HFFc6 (cell line): ENCODE measurements around the gene ZNF319. TPM values are rescaled to one million over a fixed set of nuclear protein-coding genes. Genes with fewer than 3 reads are reported as not detected.
"Not testable (repeated sequence)": the region's sequence is repeated elsewhere in the genome, so short reads cannot be mapped to it uniquely, and the experiment has no call there.

Experiments
- DNase-seq: peaks from one replicate; pipeline ENCODE4 v3.0.0-alpha.2; 2018
- H3K27ac Mint-ChIP-seq: 2 replicates; pipeline ENCODE4 v1.8.0; 2020; ENCODE audit warnings: mild to moderate bottlenecking, mixed read lengths
- H3K27me3 Mint-ChIP-seq: 2 replicates; pipeline ENCODE4 v1.8.0; 2021; ENCODE audit warnings: mild to moderate bottlenecking, moderate library complexity, mixed read lengths; ENCODE audit not compliant: insufficient read depth
- H3K36me3 Mint-ChIP-seq: 2 replicates; pipeline ENCODE4 v1.8.0; 2021; ENCODE audit warnings: low read depth, mixed read lengths
- H3K4me1 Mint-ChIP-seq: 2 replicates; pipeline ENCODE4 v1.8.0; 2020; ENCODE audit warnings: low read depth, mixed read lengths
- H3K4me3 Mint-ChIP-seq: 2 replicates; pipeline ENCODE4 v1.8.0; 2020; ENCODE audit warnings: mild to moderate bottlenecking, moderate library complexity, mixed read lengths
- H3K9me3 Mint-ChIP-seq: 2 replicates; pipeline ENCODE4 v1.8.0; 2020; ENCODE audit warnings: mild to moderate bottlenecking, mixed read lengths
- total RNA-seq, 6 experiments: library from RNA; stranded (reverse); fragmentation: NEBNext Ultra II Directional; extraction: Animal tissue kit (Norgen Biotek cat#: 25700); gene quantifications; 2 replicates in 1 of 6; 3 replicates in 5 of 6; pipeline ENCODE4 v1.2.3, GENCODE V29; 2021
- TF ChIP-seq, protein P1 (sequence below): fragments of 200-600 bp; sonication (generic); IDR thresholded peaks from 2 replicates; pipeline ENCODE4 v1.5.0; 2021; ENCODE audit warnings: antibody characterized with exemption, mild to moderate bottlenecking

The ZNF319 gene
- total RNA-seq, 6 experiments from 2014 or later, result 8.3 to 12.0 (median 9.4) TPM

DNA sequence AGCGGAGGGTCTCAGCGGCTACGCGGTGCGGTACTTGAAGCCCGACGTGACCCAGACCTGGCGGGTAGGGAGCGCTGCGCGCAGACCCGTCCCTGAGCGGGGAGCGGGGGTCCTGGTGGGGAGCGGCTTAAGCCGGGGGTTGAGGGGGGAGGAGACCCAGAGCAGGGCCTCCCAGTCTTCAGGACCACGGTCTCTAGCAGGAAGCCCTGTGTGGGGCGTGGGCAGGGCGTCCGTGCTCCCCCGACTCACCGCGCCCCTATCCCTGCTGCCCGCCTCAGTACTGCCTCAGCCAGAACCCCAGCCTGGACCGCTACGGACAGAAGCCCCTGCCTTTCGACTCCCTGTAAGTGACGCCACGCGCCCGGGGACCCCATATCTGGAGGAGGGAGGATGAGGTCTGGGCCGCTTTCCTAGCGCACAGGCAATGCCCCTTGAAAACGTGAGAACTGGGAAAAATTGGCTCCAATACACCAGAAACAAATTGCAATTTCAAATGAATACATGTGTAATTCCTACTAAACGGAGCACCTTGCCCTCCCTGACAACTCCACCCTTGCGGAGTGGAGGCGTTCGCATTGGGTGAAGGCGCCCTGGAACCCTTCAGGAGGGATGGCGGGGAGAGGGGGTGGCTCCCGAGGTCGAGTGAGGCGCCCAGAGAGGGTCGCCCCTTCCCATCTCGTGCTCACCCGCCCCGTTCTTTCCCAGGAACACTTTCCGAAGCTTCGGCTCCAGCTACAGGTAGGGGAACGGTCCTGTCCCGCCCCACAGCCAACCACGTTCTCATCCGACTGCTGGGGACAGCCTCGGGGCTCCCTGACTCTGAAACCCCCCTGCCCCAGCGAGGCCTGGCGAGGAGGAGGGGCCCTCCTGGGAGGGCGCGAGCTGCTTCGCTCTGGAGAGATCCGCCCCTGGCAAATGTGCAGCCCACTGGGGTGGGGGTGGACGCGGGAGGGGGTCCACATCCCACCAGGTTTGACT, 15.0 kb downstream of the ZNF319 start:
- Mint-ChIP-seq H3K27ac (no peak overlapping the region), H3K9me3 (no peaks in the 10 kb centered on the region), H3K36me3 (no peaks in the 10 kb centered on the region), H3K27me3 (peaks cover 28% of the 10 kb centered on the region), H3K4me1 (no peaks in the 10 kb centered on the region), H3K4me3 (no peak overlapping the region)
- DNase-seq, result no peak
- TF ChIP-seq, protein P1, sequence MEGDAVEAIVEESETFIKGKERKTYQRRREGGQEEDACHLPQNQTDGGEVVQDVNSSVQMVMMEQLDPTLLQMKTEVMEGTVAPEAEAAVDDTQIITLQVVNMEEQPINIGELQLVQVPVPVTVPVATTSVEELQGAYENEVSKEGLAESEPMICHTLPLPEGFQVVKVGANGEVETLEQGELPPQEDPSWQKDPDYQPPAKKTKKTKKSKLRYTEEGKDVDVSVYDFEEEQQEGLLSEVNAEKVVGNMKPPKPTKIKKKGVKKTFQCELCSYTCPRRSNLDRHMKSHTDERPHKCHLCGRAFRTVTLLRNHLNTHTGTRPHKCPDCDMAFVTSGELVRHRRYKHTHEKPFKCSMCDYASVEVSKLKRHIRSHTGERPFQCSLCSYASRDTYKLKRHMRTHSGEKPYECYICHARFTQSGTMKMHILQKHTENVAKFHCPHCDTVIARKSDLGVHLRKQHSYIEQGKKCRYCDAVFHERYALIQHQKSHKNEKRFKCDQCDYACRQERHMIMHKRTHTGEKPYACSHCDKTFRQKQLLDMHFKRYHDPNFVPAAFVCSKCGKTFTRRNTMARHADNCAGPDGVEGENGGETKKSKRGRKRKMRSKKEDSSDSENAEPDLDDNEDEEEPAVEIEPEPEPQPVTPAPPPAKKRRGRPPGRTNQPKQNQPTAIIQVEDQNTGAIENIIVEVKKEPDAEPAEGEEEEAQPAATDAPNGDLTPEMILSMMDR, result no peak

DNA sequence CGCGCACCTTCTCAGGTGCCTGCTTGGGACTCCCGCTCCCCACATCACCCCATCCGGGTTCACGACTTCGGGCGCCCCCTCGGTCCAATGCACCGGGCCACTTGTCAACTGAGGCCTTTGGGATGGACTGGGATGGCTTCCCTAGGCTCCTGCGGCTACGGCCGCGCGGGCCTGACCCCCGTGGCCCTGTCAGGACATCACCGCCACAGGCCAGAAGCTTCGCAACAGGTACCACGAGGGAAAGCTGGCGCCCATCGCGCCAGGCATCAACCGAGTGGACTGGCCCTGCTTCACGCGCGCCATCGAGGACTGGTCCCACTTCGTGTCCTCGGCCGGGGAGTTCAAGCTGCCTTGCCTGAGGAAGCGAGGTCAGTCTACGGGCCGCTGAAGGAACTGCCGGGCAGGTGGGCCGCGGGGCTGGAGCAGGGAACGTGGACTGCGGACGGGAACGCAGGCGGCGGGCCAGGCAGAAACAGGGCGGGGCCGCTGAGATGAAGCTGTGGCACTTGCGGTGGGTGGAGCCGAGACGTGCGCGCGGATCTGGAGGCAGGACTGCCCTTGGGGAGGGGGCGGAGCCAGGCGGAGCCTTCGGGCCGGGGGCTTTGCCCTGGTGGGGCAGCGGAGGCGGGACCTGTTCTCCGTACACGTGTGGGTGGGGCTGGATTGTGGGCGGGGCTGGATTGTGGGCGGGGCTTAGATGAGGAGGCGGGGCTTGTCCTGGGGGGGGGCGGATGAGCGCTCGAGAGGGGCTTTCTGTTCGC, 15.8 kb downstream of the ZNF319 start:
- no peak overlapping the region for H3K4me3 Mint-ChIP-seq
- peaks cover 28% of the 10 kb centered on the region for H3K27me3 Mint-ChIP-seq
- no peak for DNase-seq
- TF ChIP-seq, protein P1, result no peak
- no peak overlapping the region for H3K27ac Mint-ChIP-seq
- H3K9me3 Mint-ChIP-seq, result no peaks in the 10 kb centered on the region
- H3K36me3 Mint-ChIP-seq, result no peaks in the 10 kb centered on the region
- H3K4me1 Mint-ChIP-seq, result no peaks in the 10 kb centered on the region

DNA sequence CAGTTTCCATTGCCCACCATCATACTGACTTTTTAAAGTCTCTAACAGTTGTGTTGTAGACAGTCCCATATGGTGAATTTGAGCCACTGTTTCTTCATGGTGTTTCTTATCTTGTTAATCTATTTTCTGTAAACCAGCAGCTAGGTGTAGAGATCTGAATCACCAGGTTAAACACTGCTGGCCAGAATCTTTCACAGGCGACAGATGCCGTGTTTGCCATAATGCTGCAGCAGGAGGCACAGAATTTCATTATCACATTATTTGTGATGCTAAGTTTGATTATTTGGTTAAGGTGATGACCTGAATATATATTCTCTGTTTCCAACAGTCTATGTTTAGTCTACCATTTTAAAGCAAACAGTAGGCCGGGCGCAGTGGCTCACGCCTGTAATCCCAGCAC, 18.1 kb downstream of the ZNF319 start:
- TF ChIP-seq, protein P1, result no peak
- Mint-ChIP-seq H3K9me3 (no peaks in the 10 kb centered on the region), H3K4me3 (no peak overlapping the region), H3K27ac (no peak overlapping the region), H3K27me3 (peaks cover 29% of the 10 kb centered on the region), H3K4me1 (no peaks in the 10 kb centered on the region), H3K36me3 (no peaks in the 10 kb centered on the region)
- DNase-seq, result no peak

DNA sequence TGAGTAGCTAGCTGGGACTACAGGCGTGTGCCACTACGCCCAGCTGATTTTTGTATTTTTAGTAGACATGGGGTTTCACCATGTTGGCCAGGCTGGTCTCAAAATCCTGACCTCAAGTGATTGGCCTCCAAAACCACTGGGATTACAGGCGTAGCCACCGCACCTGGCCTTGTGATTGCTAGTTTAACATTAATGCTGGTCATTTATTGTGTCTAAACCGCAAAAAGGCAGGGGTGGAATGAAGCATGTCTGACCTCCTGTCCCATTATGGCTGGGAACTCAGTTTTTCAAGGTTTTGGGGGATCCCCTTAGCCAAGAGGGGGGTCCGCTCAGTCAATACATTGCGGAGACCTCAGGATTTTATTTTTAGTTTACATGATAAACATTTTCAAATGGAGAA, 18.8 kb downstream of the ZNF319 start:
- no peak for DNase-seq
- H3K4me3 Mint-ChIP-seq, result no peak overlapping the region
- no peaks in the 10 kb centered on the region for H3K9me3 Mint-ChIP-seq
- no peaks in the 10 kb centered on the region for H3K4me1 Mint-ChIP-seq
- TF ChIP-seq, protein P1, result no peak
- H3K27ac Mint-ChIP-seq, result no peak overlapping the region
- H3K36me3 Mint-ChIP-seq, result no peaks in the 10 kb centered on the region
- peaks cover 26% of the 10 kb centered on the region for H3K27me3 Mint-ChIP-seq

DNA sequence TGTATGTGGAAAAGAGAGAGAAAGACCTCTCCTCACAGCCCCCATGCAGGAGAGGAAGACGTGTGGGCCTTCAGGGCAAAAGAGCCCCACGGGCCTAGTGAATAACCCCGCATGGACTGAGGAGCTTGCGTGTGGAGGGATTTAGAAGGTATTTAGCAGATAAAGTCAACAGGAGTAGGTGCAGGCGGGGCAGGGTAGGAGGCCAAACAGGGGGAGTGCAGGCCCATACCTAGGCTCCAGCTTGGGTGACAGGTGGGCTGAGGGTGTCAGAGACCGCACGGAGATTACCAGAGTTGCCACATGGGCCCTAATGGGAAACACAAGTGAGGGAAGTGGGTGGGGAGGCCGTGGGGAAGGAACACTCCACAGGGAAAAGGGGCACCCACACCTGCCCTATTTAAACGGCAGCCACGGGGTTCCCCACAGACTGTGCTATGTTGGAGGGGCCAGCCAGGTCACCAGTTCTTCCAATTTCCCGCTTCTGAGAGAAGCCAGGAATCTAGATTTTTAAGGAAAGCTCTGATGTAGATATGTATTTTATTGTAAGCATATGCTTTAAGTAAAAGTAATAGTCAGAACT, 21.4 kb downstream of the ZNF319 start:
- no peaks in the 10 kb centered on the region for H3K9me3 Mint-ChIP-seq
- no peak for DNase-seq
- no peak overlapping the region for H3K4me3 Mint-ChIP-seq
- no peaks in the 10 kb centered on the region for H3K4me1 Mint-ChIP-seq
- peaks cover 32% of the 10 kb centered on the region for H3K27me3 Mint-ChIP-seq
- H3K36me3 Mint-ChIP-seq, result no peaks in the 10 kb centered on the region
- TF ChIP-seq, protein P1, result no peak
- no peak overlapping the region for H3K27ac Mint-ChIP-seq

DNA sequence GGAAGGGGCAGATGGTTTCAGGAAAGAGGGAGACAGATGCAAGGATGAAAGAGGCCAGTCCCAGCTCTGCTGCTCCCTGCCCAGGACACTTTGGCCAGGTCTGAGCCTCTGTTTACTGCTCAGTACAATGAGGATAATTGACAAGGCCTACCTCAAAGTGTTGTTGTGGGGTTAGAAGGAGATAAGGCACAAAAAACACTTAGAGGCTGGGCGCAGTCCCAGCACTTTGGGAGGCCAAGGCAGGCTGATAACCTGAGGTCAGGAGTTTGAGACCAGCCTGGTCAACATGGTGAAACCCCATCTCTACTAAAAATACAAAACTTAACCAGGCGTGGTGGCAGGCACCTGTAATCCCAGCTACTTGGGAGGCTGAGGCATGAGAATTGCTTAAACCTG, 22.4 kb downstream of the ZNF319 start:
- H3K27me3 Mint-ChIP-seq, result peaks cover 36% of the 10 kb centered on the region
- not testable (repeated sequence) for H3K36me3 Mint-ChIP-seq, DNase-seq, H3K9me3 Mint-ChIP-seq, H3K4me1 Mint-ChIP-seq, H3K4me3 Mint-ChIP-seq, H3K27ac Mint-ChIP-seq
